Left hindlimb (tissue), 1 donor: ENCODE data around the gene UTS2R.

Experiments
- DNase-seq: peaks from one replicate; pipeline ENCODE4 v3.0.0-alpha.2; 2018

The UTS2R gene

GRCh38 chr17:82390860-82391435, 19.4 kb downstream of the UTS2R start:
- DNase-seq = no peak

DNA sequence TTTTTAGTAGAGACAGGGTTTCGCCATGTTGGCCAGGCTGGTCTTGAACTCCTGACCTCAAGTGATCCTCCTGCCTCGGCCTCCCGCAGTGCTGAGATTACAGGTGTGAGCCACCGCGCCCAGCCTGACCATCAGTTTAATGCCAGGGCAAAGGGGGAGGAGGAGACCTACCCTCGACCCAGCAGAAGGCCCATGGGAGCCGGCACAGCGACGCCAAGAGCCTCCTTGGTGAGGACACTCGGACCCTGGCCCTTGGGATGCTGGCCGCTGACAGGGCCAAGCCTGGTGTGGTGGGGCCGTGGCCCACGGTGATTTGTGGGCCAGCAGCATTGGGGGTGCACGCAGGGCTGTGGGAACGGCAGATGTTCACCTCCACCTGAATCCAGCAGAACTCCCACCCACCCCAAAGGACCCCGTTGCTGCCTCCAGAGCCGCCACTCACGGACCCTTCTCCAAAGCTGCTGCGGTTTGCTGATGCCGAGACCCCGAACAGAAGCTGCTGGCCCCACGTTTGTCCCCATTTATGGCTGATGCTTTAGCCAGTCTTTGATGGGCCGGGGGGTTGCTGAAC, 20.0 kb downstream of the UTS2R start:
- peak; percentile 11 for DNase-seq

GRCh38 chr17:82392209-82392920, 20.8 kb downstream of the UTS2R start:
- peak; percentile 21 for DNase-seq

DNA sequence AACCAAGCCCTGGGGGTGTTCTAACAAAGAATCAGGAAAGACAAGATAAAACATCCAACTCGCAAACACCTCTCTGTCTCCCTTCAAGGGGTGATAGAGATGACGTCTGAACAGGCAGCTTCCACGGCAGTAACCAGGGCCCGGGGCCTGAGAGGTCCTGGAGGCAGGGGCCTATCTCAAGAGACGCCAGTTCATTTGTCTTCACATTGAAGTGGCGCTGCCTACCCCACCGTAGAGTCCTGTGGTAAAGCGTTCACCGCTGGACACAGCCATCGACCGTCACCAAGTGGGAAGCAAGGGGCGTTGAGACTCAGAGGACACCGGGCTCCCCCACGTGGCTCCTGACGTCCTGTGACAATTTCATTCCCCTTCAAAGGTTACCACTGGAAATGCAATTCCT, 21.4 kb downstream of the UTS2R start:
- DNase-seq = no peak

DNA sequence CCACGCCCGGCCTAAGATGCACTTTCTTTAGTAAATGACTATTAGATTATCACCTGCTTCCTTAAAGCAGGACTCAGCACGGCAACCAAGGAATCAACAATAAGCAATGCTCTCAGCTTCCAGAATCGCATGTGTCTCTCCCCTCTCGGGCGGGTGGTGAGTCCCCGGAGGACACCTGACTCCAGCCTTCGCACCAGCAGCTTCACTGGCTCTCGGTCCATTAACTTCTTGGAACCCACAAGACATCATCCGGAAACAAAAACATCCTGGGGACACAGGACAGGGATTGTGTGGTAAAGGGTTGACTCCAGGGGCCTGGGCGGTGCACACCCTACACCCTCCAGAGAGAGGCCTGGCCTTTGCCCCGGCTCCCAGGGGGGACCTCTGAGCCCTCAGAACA, 22.7 kb downstream of the UTS2R start:
- DNase-seq = peak; percentile 8

GRCh38 chr17:82396601-82397435, 25.3 kb downstream of the UTS2R start:
- DNase-seq = peak; percentile 28

DNA sequence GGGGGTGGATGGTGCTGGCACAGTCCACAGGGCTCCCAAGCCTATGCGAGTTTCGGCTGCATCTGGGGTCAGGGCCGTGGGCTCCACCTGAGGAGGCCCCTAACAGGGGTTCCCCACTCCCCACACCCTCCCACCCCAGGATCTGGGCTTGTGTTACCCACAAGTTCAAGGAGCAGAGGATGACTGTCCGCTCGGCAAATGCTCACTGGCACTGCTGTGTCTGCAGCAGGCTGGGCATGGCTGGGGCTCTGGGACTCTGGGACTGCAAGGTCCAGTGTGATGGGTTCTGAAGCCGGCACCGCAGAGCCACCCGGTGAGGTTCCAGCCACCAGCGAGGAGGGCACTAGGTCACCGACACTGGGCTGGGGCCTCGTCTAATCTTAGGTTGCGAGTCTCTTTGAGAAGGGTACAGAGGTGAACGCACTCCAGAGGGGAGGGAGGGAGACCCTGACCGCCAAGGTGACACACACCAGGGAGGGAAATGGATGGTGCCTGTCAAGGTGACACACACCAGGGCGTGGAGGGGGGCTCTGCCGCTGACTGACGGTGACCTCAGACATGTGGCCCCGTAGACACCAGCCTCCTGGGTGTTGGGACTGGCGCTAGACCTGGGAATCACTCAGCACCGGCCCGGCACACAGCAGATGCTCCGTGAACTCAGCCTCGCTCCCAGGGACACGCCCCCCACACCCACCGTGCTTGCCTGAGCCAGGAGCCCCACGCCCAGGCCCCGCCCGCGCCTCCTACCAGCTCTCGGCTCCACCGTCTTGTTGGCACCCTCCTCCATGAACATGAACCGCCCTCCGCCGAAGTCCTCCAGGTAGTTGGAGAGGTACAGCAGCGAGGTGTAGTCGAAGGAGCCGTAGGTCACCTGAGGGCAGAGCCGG, 26.1 kb downstream of the UTS2R start:
- DNase-seq = no peak

- peak; percentile 90 for DNase-seq
These were observed 27.5 kb downstream of the UTS2R start for GRCh38 chr17:82399041-82399441.

DNA sequence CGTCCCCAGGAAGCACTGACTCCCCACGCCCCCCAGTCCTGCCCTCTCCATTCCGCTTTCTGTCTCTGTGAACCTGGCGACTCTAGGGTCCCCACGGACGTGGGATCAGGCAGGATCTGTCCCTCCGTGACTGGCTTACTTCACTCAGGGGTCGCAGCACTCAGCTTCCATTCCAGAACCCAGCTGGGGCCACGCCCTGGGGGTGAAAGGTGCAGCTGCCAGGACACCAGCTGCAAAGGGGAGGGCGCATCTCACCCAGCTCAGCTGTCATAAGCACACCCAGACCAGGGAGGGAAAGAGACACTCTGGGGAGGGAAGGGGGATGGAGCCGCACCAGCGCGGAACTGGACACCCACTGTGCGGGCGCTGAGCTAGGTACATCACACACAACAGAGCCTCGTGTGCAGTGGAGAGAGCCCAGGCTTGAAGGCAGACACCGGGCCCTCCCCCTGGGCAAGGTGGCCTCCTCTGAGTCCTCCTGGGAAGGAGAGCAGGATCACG, 28.1 kb downstream of the UTS2R start:
- peak; percentile 79 for DNase-seq

GRCh38 chr17:82400206-82400605, 28.6 kb downstream of the UTS2R start:
- DNase-seq = no peak

DNA sequence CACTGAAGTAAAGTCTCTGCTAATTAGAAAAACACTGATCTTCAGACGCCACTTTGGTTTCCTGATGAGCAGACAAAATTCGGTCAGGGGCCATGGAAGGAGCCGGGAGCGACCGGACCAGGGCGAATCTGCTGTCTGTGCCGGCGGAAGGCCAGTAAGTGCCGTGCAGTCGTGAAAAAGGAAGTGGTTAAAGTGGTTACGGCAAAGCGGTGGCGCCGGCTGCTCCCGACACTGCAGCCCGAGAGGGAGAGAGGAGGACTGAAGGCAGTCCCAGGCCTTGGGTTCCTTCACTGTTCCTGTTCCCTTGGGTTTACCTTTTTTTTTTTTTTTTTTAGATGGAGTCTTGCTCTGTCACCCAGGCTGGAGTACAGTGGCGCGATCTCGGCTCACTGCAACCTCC, 29.3 kb downstream of the UTS2R start:
- DNase-seq = no peak

GRCh38 chr17:82402865-82403264, 31.3 kb downstream of the UTS2R start:
- no peak for DNase-seq

- no peak for DNase-seq
These were observed 32.4 kb downstream of the UTS2R start for GRCh38 chr17:82403662-82404660.

DNA sequence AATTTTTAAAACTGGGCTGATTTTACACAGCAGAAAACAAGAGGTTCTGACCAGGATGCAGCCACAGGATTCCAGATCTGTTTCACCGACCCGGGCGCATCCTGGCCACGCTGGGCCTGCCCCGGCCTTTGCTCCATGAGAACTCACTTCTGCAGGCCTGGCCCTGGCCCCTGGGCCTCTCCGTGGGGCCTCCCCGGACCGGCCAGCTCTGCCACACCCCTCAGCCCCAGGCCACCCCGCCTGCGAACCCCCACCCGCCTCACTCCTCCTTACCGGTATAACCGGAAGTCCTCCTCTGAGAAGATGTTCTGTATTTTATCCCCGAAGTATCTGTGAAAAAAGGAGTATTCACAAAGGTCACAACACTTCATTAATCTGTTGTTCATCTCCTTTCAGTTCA, 33.5 kb downstream of the UTS2R start:
- DNase-seq = no peak

- DNase-seq = no peak
These were observed 34.6 kb downstream of the UTS2R start for GRCh38 chr17:82406131-82406671.

DNA sequence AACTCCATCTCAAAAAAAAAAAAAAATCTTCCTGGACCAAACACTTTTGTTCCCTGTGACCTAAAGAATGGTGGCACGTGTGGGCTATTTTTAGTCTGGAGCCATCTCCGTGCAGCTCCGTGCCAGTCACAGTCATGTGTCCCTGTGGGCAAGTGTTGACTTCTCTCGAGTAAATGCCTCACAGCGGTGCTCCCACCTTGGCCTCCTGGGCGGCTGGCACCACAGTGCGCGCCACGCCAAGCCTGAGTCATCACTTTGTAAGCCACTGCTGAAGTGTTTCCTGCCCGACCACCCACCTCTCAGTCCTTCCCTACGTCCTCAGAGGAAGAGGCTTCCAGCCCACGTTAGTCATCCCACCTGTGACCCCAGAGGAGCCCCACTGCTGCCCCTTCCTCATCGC, 35.7 kb downstream of the UTS2R start:
- no peak for DNase-seq

- no peak for DNase-seq
These were observed 36.8 kb downstream of the UTS2R start for GRCh38 chr17:82408288-82408937.

DNA sequence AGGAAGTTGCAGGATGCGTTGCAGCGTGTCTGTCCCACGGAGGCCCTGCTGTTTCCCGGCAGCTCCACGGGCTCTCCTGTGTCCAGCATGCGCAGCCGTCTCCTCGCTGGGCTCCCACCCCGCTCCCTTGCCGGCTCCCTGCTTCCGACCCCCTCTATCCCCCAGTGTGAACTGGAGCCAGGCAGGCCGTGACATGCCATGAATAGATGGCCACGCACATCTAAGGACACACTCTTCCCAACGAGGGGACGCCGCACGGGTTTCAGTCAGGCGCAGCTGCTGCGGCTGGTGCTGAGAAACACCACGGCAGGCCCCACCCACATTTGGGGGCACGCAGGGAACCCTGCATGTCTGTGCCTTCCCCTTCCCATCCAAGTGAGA, 37.4 kb downstream of the UTS2R start:
- DNase-seq = no peak

GRCh38 chr17:82410014-82410716, 38.6 kb downstream of the UTS2R start:
- DNase-seq = no peak
